HG03432 (cell line): ENCODE measurements around the gene ZNF107.
A peak's percentile ranks its signal among the peaks of the same experiment; 100 is the strongest.

ENCODE experiments used
- ATAC-seq: cut with Tn5 transposase; IDR thresholded peaks from one replicate; pipeline ENCODE4 v1.9.1; 2021; ENCODE audit warnings: mild to moderate bottlenecking, moderate library complexity; ENCODE audit not compliant: unreplicated experiment

ZNF107 gene

DNA sequence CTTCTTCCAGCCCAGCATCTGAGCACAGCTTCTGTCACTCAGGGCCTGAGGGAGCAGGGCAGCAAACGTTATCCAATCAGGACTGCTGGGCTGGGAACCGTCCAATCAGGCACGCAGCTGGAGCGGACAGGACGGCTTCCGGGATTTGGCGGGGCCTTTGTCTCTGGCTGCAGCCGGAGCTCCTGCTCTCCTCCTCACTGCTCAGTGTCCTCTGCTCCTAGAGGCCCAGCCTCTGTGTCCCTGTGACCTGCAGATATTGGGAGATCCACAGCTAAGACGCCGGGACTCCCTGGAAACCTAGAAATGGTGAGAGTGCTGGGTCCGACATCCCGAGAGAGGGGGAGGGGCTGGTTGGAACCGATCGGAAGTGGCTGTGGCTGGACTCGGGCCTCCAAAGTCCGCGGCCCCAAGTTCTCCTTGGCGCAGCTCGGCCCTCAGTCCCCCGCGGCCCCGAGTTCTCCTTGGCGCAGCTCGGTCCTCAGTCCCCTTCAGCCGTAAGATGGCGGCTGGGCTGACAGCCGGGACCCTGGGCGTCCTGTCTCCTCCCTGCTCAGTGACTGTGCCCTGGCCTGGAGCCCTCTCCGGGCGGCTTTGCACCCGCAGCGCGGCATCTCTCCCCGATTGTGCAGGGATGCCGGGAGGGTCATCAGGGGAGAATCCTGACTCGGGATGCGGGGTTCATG is at the start of gene ZNF107:
ZNF107 (plus strand) TSS at position 154 of the 683 bp plus-strand sequence; CDS start at position 304, 150 bp downstream.
- peak; percentile 97 for ATAC-seq

DNA sequence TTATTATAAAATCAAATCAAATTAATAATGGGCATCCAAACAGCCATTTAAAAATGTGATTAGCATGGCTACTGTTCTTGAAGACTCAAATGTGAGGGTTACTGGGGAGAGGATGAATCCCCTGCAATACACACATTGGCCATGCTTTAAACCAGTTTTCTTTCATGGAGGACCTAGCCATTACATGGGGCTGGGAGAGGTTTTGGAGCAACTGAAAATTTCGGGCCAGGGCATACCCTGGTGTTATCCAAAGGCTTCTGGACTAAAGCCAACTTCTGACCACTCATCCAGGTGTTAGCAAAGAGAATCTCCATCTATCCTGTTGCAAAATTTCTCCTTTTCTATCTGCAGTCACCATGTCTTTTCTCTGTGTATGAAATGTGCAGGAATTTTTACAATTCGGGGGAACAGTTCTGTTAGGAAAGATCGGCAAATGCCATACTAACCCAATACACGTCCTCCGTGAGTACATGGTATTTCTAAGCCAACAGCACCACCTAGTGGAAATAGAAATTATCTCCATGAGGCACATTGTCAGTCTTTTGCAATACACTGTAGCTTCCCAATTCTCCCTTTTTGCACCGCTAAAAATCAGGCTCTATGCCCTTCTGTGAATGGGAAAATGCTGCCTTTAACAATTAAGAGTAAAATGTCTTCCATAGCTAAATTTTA is 47.0 kb upstream of the ZNF107 start:
- no peak for ATAC-seq

DNA sequence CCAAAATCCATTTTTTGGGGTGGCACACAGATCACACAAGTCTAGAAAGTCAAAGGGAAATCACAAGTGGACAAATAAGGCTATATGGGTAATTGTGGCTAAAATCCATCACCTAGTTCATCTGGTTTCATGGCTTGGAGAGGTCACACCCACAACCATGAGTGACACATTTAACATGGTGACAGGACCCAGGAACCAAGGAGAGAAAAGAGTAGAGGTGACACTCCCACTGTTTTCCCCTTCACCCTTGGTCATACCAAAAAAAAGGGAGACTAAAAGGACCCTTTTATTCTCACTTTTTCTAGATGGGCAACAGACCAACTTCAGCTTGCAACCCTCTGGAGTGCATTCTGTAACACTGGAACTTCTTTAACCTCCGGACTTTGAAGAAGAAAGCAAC is 46.2 kb upstream of the ZNF107 start:
- ATAC-seq, result no peak

DNA sequence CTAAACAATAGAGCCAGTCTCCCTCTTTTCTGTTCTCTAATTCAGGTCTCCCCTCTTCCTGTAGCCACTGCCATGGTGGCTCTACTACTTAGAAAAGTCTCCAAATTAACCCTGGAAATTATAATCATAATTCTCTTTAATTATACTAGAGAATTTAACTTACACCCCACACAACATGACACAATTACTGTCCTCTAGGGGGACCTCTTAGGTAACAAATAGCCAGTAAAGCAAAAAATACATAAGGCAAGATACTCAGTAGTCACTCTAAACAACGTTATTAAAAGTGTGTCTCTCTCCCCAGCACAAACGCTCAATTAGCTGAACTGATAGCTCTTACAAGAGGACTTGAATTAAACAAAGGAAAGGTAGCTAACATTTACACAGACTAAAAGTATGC is 44.3 kb upstream of the ZNF107 start:
- ATAC-seq, result no peak

DNA sequence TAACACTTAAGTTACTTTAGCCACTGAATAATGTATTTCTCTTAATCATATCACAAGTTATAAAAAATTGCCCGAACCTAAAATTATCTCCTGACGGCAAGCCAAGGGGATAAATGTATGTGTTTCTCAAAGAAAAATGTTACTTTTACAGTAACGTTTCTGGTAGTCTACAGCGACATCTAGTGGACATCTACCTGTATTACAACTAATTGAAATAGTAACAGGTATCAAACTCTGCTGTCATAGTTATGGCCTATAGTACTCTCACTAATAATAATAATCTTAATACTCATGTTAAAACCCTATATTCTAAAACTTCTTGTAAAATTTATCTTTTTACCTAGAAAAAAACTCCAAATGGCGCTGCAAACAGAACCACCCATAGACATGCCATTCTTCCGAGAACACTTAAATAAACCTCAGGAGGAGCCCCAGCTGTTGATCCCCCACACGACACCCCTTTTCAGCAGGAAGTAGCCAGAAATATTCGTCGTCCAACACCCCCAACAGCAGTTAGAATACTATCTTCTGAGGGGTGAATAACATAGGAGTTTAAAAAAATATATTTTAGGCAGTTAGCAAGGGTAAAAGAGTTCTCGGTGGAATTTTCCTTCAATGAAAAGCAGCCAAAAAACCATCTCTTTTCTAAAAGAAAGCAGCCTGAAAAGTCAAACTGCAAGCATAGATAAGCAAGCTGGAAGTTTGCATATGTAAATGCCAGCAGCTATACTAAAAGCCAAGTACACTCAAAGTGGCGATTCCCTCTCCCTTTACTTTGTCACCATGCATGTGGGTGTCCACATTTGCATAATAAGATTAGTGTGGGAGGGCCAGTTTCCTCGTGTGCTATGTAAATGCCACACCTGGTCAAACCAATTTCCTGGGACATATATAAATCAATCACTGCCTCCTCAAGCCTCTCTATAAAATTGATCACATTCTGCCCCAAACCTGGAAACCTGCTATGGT is 40.5 kb upstream of the ZNF107 start:
- ATAC-seq, result no peak

DNA sequence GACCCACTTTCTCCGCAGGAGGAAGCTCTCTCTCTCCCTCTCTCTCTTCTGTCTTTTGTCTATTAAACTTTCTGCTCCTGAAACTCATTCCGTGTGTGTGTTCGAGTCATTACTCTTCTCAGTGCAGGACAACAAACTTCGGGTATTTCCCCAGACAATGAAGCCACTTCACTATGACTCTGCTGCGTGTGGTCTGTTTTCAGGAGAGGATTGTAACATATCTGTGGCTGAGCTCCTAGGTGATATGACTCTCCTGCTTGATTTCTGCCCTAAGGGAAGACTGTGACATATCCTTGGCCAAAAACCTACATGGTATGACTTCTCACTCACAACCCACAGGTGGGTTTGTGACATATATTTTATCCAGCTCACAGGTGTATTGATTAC is 39.9 kb upstream of the ZNF107 start:
- no peak for ATAC-seq

DNA sequence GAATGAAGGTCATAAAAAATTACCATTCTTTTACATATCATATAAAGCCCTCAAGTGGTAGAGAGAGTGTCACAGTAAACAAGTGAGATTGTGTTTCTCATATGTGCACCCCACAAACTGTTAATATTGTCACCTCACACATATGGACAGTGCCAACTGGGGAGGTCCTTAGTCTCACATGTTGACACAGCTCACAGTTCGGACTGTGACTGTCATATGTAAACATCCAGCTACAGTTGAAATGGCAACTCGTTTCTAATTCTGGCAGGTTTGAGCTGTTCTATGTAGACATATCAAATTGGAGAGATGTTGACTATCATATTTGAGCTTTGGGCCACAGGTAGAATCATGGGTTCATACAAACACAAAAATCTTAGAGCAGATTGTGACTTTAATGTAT is 39.4 kb upstream of the ZNF107 start:
- no peak for ATAC-seq

DNA sequence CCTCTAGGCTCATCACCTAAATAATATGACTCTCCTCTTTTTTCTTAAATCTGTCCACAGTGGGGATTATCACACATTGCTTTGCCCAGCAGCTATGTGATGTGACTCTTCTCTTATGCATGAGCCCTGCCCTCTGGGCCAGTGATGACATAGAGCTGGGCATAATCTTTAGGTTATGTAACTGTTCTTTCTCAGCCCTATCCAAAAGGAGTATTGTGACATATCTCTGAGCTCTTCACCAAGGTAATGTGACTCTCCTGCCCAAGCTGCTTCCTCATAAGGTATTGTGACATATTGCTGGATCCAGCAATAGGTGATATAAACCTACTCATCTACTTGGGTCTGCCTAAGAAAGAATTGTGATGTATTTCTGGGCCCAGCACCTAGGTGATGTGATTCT is 37.7 kb upstream of the ZNF107 start:
- ATAC-seq, result no peak

DNA sequence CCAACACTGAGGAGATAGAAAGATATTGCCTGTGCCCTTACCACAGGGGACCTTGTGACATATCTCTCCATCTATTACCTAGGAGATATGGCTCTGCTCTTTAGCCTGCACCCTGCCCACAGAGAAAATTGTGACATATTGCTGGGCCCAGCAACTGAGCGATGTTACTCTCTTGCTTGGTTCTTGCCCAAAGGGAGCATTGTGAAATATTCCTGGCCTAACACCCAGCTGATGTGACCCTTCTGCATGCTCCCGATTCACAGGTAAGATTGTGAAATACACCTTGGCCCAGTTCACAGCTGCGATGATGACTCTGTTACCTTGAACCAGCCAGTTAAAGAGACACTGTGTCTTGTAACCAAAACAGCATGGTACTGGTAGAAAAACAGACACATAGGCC is 37.2 kb upstream of the ZNF107 start:
- ATAC-seq, result no peak

DNA sequence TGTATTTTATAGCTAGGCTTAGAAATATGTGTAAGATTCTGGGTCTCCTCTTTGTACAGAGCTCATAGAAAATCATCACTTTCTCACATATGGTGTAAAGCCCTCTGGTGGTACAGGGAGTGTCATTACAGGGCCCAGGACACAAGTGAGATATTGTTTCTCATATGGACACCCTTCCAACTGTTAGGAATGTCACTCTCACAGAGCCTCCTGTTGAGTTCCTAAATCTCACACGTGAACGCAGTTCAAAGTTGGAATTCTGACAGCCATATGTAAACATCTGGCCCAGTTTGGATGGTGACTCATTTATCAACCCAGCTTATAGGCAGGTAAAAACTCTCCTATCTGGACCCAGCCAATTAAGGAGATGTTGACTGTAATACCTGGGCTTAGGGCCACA is 35.4 kb upstream of the ZNF107 start:
- no peak for ATAC-seq

DNA sequence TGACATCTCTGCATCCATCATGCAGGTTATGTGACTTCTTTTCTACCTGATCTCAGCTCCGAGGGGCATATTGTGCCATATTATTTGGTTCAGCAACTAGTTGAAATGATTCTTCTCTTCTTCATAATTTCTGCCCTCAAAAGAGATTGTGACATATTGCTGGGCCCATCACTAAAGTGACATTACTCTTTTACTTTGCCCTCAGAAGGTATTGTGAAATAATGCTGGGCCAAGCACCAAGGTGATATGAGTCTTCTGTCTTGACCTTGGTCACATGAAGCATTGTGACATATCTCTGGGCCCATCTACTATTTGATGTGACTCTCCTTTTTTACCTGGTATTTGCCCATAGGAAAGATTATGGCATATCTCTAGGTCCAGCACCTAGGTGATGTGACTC is 33.9 kb upstream of the ZNF107 start:
- ATAC-seq, result no peak

DNA sequence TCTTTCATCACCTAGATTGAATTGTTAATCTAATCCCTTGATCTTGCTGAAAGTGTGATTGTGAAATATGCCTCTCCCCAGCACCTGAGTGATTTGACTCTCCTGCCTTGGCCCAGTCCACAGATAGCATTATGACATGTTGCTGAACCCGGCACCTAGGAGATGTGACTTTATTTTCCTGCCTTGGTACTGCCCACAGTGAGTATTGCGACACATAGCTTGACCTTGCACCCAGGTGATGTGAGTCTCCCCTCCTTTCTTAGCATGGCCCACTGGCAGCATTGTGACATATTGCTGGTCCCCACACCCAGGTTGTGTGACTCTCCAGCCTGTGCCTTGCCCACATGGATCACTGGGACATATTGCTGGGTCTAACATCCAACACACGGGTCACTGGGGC is 32.5 kb upstream of the ZNF107 start:
- no peak for ATAC-seq

DNA sequence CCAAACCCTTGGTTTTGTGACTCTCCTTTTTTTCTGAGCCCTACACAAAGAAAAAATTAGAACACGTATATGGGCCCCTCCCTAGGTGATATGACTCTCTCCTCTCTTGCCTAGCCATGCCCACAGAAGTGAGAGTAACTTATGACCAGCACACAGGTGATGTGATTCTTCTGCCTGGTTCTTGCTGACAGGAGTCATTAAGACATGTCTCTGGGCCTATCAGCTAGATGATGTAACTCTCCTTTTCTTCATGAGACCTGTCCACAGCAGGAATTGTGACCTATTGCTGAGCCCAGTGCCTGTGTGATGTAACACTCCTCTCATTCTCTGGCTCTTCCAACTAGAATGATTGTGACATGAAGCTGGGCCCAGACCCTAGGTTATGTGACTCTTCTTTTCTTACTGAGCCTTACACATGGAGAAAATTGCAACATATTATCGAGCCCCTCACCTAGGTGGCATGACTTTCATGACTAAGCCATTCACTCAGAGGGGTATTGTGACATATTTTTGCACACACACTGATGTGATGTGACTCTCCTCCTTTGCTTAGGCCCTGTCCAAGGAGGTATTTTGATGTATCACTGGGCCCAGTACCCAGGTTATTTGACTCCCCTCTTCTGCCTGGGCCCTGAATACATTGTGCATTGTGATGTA is 31.4 kb upstream of the ZNF107 start:
- ATAC-seq, result no peak

DNA sequence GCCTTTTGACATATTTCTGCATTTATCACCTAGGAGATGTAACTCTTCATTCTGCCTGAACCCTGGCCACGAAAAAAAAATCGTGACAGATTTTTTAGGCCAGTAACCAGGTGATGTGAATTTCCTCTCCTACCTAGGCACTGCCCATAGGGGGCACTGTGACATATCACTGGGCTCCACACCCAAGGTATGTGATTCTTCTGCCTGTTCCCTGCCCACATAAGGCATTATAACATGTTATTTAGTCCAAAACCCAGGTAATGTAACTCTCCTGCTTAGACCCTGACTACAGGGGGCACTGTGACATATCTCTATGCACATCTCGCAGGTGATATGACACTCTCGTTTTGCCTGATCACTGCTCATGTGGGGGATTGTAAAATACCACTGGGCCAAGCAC is 29.5 kb upstream of the ZNF107 start:
- no peak for ATAC-seq

DNA sequence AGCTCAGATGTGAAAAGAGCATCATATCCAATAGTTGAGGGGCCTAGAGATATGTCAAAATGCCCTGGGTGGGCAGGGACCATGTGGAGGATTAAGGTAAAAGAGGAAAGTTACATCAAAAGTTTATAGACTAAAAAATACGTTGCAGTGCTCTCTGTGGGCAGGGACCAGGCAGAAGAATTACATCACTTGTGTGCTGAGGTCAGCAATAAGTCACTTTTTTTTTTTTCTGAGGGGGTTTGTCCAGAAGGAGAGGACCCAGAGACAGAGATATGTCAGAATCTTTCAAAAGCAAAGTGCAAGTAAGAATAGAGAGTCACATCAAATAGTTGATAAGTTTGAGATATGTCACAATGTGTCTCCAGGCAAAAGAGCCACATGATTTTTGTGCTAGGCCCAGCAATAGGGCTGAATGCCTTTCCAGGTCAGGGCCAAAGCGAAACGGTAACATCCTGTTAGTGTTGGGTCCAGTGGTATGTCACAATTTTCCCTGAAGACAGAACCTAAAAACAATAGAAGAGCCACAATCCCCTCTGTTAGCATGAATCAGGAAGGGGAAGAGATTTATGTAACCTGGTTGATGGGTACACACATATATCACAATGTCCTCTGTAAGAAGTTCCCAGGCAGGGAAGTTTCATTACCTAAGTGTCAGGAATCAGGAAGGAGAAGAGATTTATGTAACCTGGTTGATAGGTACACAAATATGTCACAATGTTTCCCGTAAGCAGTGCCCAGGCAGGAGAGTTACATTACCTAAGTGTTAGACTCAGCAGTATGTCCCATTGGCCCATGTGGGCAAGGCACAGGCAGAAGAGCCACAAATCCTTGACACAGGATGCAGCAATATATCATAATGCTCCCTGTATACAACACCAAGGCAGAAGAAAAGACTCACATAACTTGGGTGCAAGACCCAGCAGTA is 28.1 kb upstream of the ZNF107 start:
- ATAC-seq, result no peak

DNA sequence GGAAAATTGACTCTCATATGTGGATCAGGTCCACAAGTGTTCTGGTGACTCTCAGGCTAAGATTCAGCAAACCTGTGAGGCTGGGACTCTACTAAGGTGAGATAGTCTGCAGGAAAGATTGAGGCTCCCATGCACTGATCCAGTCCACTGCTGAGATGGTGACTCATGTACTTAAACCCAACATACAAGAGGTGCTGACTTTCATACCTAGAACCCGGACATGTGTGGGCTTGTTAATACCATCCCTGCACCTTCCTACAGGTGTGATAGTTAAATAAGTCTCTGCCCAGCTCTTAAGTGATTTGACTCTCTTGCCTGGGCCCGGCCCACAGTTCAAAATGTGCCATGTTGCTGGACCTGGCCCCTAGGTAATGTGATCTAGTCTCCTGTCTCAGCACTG is 27.1 kb upstream of the ZNF107 start:
- ATAC-seq, result no peak

DNA sequence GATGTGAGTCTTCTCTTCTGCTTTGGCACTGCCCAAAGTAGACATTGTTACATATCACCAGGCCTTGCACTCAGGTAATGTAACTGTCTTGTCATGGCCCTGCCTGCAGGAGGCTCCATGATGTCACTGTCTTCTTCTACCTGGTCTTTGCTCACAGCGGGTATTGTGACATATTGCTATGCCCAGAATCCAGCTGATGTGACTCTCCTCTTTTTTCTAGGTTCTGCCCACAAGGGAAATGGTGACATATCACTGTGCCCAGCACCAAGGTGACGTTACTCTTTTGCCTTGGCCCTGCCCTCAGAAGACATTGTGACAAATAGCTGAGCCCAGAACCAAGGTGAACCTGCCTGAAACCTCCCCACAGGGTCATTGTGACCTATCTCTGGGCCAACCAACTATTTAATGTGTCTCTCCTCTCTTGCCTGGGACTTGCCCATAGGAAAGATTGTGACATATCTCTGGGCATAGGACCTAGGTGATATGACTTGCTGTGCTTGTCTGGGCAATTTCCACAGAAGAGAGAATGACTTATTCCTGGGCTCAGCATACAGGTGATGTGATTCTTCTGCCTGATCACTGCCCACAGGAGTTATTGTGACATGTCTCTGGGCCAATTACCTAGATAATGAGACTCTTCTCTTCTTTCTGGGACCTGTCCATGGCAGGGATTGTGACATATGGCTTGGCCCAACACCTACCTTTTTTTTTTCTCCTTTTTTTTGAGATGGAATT is 26.5 kb upstream of the ZNF107 start:
- ATAC-seq, result no peak

DNA sequence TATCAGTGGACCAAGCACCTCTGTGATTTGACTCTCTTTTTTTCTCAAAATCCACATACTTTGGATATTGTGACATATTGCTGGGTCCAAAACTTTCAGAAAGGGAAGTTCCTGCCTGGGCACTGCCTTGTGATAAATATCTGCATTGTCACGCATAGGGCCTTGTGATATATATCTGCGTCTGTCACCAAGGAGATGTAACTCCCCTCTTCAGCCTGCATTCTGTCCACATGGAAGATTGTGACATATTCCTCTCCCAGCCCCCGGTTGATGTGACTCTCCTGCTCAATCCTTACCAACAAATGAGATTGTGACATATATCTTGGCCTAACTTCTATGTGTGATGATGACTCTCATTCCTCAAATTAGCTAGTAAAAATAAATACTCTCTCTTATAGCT is 25.4 kb upstream of the ZNF107 start:
- ATAC-seq, result no peak

DNA sequence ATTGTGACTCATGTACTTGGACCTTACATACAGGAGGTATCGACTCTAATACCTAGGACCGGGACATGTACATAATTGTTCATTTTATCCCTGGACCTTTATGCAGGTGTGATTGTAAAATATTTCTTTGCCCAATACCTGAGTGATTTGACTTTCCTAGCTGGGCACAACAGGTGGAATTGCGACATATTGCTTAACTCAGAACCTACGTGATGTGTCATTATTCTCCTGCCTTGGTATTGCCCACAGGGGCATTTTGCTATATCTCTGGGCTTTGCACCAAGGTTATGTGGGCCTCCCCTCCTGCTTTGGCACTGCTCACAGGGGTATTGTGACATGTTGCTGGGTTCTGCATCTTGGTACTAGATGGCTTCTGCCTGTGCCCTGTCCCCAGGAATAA is 23.9 kb upstream of the ZNF107 start:
- no peak for ATAC-seq
